H9 (cell line): ENCODE results near the gene MRPL34. TPM values are rescaled to one million over a fixed set of nuclear protein-coding genes. Genes with fewer than 3 reads are reported as not detected.
A peak's percentile ranks its signal among the peaks of the same experiment; 100 is the strongest.

Experiments used
- DNase-seq: peaks from one replicate; pipeline ENCODE4 v3.0.0-alpha.2; 2017
- H2AFZ ChIP-seq: one replicate; pipeline ENCODE4 v1.6.1; 2013; ENCODE audit warnings: mild to moderate bottlenecking, low read length, control low read depth, moderate library complexity
- H2AK5ac ChIP-seq: 2 replicates; pipeline ENCODE4 v1.6.1; 2013; ENCODE audit warnings: low read length, control low read depth, mixed read lengths; ENCODE audit not compliant: insufficient read length
- H2BK120ac ChIP-seq: one replicate; pipeline ENCODE4 v1.6.1; 2013; ENCODE audit warnings: low read depth, mild to moderate bottlenecking, low read length, control low read depth, inconsistent platforms; ENCODE audit not compliant: poor library complexity, severe bottlenecking
- H2BK12ac ChIP-seq: 2 replicates; pipeline ENCODE4 v1.6.1; 2013; ENCODE audit warnings: low read length, control low read depth, mixed read lengths, low read depth; ENCODE audit not compliant: insufficient read length
- H2BK15ac ChIP-seq: 2 replicates; pipeline ENCODE4 v1.6.1; 2013; ENCODE audit warnings: low read depth, low read length, control low read depth
- H2BK20ac ChIP-seq: one replicate; pipeline ENCODE4 v1.6.1; 2013; ENCODE audit warnings: low read depth, mild to moderate bottlenecking, low read length, control low read depth, inconsistent platforms; ENCODE audit not compliant: poor library complexity, severe bottlenecking
- H2BK5ac ChIP-seq: 2 replicates; pipeline ENCODE4 v1.6.1; 2013; ENCODE audit warnings: low read length, control low read depth, mixed read lengths; ENCODE audit not compliant: insufficient read length
- H3K14ac ChIP-seq: 2 replicates; pipeline ENCODE4 v1.6.1; 2013; ENCODE audit warnings: low read length, control low read depth; ENCODE audit not compliant: insufficient read depth
- H3K18ac ChIP-seq: 2 replicates; pipeline ENCODE4 v1.6.1; 2013; ENCODE audit warnings: low read depth, mild to moderate bottlenecking, mixed read lengths, low read length, control low read depth; ENCODE audit not compliant: insufficient read length
- H3K23ac ChIP-seq: 2 replicates; pipeline ENCODE4 v1.6.1; 2013; ENCODE audit warnings: low read length, control low read depth, mixed read lengths, low read depth; ENCODE audit not compliant: insufficient read length
- H3K23me2 ChIP-seq: 2 replicates; pipeline ENCODE4 v1.6.1; 2013; ENCODE audit warnings: low read depth, mild to moderate bottlenecking, mixed read lengths, low read length, control low read depth; ENCODE audit not compliant: insufficient read length, poor library complexity, severe bottlenecking
- H3K27ac ChIP-seq: 2 replicates; pipeline ENCODE4 v1.5.1; 2013; ENCODE audit warnings: low read length, control low read depth, mixed read lengths, low read depth; ENCODE audit not compliant: insufficient read length
- H3K27me3 ChIP-seq: 2 replicates; pipeline ENCODE4 v1.6.1; 2013; ENCODE audit warnings: low read length, control low read depth, inconsistent platforms; ENCODE audit not compliant: insufficient read depth
- H3K4ac ChIP-seq: 2 replicates; pipeline ENCODE4 v1.6.1; 2013; ENCODE audit warnings: low read depth, mild to moderate bottlenecking, control low read depth, inconsistent platforms, low read length, moderate library complexity
- H3K4me1 ChIP-seq: 2 replicates; pipeline ENCODE4 v1.6.1; 2013; ENCODE audit warnings: low read length, control low read depth, inconsistent platforms; ENCODE audit not compliant: insufficient read depth
- H3K4me2 ChIP-seq: 2 replicates; pipeline ENCODE4 v1.6.1; 2013; ENCODE audit warnings: low read length, control low read depth, mixed read lengths; ENCODE audit not compliant: insufficient read length, insufficient read depth
- H3K56ac ChIP-seq: 2 replicates; pipeline ENCODE4 v1.6.1; 2013; ENCODE audit warnings: low read depth, mild to moderate bottlenecking, mixed read lengths, low read length, control low read depth; ENCODE audit not compliant: insufficient read length
- H3K79me1 ChIP-seq: 2 replicates; pipeline ENCODE4 v1.6.1; 2013; ENCODE audit warnings: low read depth, mild to moderate bottlenecking, moderate library complexity, low read length, control low read depth, inconsistent platforms; ENCODE audit not compliant: insufficient read depth, poor library complexity, severe bottlenecking
- H3K79me2 ChIP-seq: 2 replicates; pipeline ENCODE4 v1.6.1; 2013; ENCODE audit warnings: low read length, control low read depth, inconsistent platforms; ENCODE audit not compliant: insufficient read depth
- H3K9ac ChIP-seq: 2 replicates; pipeline ENCODE4 v1.6.1; 2013; ENCODE audit warnings: low read length, control low read depth, mixed read lengths; ENCODE audit not compliant: insufficient read length; ENCODE audit errors: extremely low read depth
- H3K9me3 ChIP-seq: one replicate; pipeline ENCODE4 v1.6.1; 2013; ENCODE audit warnings: low read depth, low read length, inconsistent platforms; ENCODE audit not compliant: control insufficient read depth
- H3T11ph ChIP-seq: one replicate; pipeline ENCODE4 v1.6.1; 2013; ENCODE audit warnings: mild to moderate bottlenecking, low read length, control low read depth, inconsistent platforms
- H4K20me1 ChIP-seq: one replicate; pipeline ENCODE4 v1.6.1; 2013; ENCODE audit not compliant: control insufficient read depth, insufficient read length, insufficient read depth
- H4K5ac ChIP-seq: 2 replicates; pipeline ENCODE4 v1.6.1; 2013; ENCODE audit warnings: low read depth, mild to moderate bottlenecking, mixed read lengths, low read length, control low read depth; ENCODE audit not compliant: insufficient read length
- H4K8ac ChIP-seq: replicated peaks from 2 replicates; pipeline ENCODE4 v1.6.1; 2013; ENCODE audit warnings: low read length, control low read depth, mixed read lengths, low read depth; ENCODE audit not compliant: insufficient read length
- H4K91ac ChIP-seq: 2 replicates; pipeline ENCODE4 v1.6.1; 2013; ENCODE audit warnings: low read depth, mild to moderate bottlenecking, moderate library complexity, mixed read lengths, low read length, control low read depth; ENCODE audit not compliant: insufficient read length
- H3K27ac Mint-ChIP-seq, 3 experiments: 2 replicates in 2 of 3; 3 replicates in 1 of 3; pipeline ENCODE4 v1.8.0; 2020 to 2021; ENCODE audit warnings: mixed read lengths in 3 of 3, mild to moderate bottlenecking in 1 of 3, moderate library complexity in 1 of 3
- H3K27me3 Mint-ChIP-seq: 2 replicates; pipeline ENCODE4 v1.8.0; 2021; ENCODE audit warnings: low read depth, mild to moderate bottlenecking, moderate library complexity, mixed read lengths
- H3K36me3 Mint-ChIP-seq, 3 experiments: 2 replicates in 2 of 3; 3 replicates in 1 of 3; pipeline ENCODE4 v1.8.0; 2020 to 2021; ENCODE audit warnings: low read depth in 3 of 3, mixed read lengths in 3 of 3; ENCODE audit not compliant: insufficient read depth in 1 of 3
- H3K4me1 Mint-ChIP-seq, 2 experiments: 2 replicates each; pipeline ENCODE4 v1.8.0; 2020; ENCODE audit warnings: mixed read lengths in 2 of 2
- H3K4me3 Mint-ChIP-seq, 2 experiments: 2 replicates in 1 of 2; 3 replicates in 1 of 2; pipeline ENCODE4 v1.8.0; 2020 to 2021; ENCODE audit warnings: mild to moderate bottlenecking in 2 of 2, mixed read lengths in 2 of 2, moderate library complexity in 1 of 2
- H3K9me3 Mint-ChIP-seq, 2 experiments: 2 replicates in 1 of 2; 3 replicates in 1 of 2; pipeline ENCODE4 v1.8.0; 2020; ENCODE audit warnings: mild to moderate bottlenecking in 2 of 2, mixed read lengths in 2 of 2, moderate library complexity in 1 of 2
- CTCF ChIP-seq: fragments of 200-600 bp; sonication (generic); conservative IDR thresholded peaks from 3 replicates; pipeline ENCODE4 v1.8.0; 2021; ENCODE audit warnings: antibody characterized with exemption, mild to moderate bottlenecking
- WGBS: extraction: QIAGEN DNeasy Blood & Tissue Kit; methylation state at CpG from one replicate; pipeline ENCODE4 v1.1.7; 2013; ENCODE audit warnings: missing lambda C conversion rate, low lambda C conversion rate, mixed read lengths; ENCODE audit not compliant: insufficient read length; ENCODE audit errors: extremely low coverage; 5-methylcytosine and 5-hydroxymethylcytosine counted together
- total RNA-seq: library from RNA; stranded (reverse); gene quantifications from 2 replicates; pipeline ENCODE4 v1.2.1, GENCODE V29; 2021

Gene MRPL34
- total RNA-seq, 1 experiment from 2014 or later = 84.6 TPM

- Histone ChIP-seq H2BK15ac (no peak overlapping the region), H4K5ac (no peak overlapping the region), H3K4me2 (peak overlapping the region; percentile 27), H3K9ac (no peak overlapping the region), H3K56ac (no peak overlapping the region), H3K18ac (no peak overlapping the region), H4K8ac (no peak overlapping the region), H2BK120ac (no peak overlapping the region), H2AFZ (no peak overlapping the region), H3K27ac (no peak overlapping the region), H2AK5ac (no peak overlapping the region), H3K9me3 (no peaks in the 10 kb centered on the region), H3K4me1 (peaks cover 3% of the 10 kb centered on the region; the same call in 1 of the 2 replicates), H4K91ac (no peak overlapping the region), H3K14ac (no peak overlapping the region), H3T11ph (no peak overlapping the region), H2BK5ac (no peak overlapping the region), H3K23me2 (peaks cover 6% of the 10 kb centered on the region), H3K27me3 (no peaks in the 10 kb centered on the region), H3K79me1 (no peaks in the 10 kb centered on the region), H2BK12ac (no peak overlapping the region), H4K20me1 (no peaks in the 10 kb centered on the region), H2BK20ac (no peak overlapping the region), H3K79me2 (no peaks in the 10 kb centered on the region), H3K23ac (no peak overlapping the region), H3K4ac (no peak overlapping the region)
- H3K4me3 Mint-ChIP-seq = peak overlapping the region; percentile 1 to 97; a peak in 4 of 5 replicates
- peak overlapping the region; percentile 7 to 41 (median 27); a peak in 4 of 7 replicates for H3K27ac Mint-ChIP-seq
- H3K27me3 Mint-ChIP-seq = no peaks in the 10 kb centered on the region; the same call in 1 of the 2 replicates
- H3K36me3 Mint-ChIP-seq = peaks cover 3 to 12% (median 7%) of the 10 kb centered on the region in 3 experiments; a peak in 6 of 7 replicates
- no peaks in the 10 kb centered on the region for H3K9me3 Mint-ChIP-seq
- H3K4me1 Mint-ChIP-seq = peaks cover 23 to 37% of the 10 kb centered on the region in 2 experiments
- no peak for TF ChIP-seq CTCF
- no peak for DNase-seq
- no CpG with 5 or more reads among the region's 12 CpGs for WGBS
Measured at GRCh38 chr19:17304386-17305215, 1.1 kb upstream of the MRPL34 start.
